ENCODE measurements around the gene NAGPA. TPM values are rescaled to one million over a fixed set of nuclear protein-coding genes. Genes with fewer than 3 reads are reported as not detected.

The NAGPA gene
- total and polyA plus RNA-seq, 8 donors = 3.7 to 10.0 (median 6.6) TPM

GRCh38 chr16:5028950-5029475 lies 4.7 kb downstream of the NAGPA start:
- no peak for TF ChIP-seq CTCF (IDR thresholded peaks at IDR 0.05)
- no peak for DNase-seq
- WGBS, 2 donors = 86 to 92% methylated on average over 18 of the region's 18 CpGs

DNA sequence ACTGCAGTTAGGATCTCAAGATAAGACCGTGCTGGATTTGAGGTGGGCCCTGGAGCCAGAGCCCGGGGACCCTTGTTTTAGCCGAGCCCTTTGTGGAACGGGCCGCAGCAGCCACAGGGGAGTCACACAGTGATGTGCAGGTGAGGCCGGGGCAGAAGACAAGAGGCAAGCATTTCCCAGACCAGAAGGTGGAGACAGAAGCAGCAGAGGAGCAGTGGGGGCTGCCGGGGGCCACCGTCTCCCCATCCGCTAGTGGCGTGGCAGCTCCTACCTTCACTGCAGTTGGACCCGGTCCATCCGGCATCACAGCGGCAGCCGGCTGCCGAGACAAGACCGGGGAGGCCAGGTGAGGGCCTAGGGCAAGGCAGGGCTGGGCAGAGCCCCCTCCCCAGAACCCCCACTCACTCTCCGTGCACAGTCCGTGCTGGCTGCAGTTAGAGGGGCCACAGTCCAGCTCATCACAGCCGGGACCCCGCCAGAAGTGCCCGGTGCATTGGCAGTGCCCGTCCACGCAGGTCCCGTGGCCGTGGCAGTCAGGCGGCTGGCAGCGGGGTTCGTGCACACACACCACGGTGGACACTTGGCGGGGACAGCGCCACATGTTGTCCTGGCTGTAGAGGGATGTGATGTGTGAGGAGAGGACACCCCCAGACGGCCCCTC lies 6.0 kb downstream of the NAGPA start:
- Histone ChIP-seq H3K4me3 (no peak overlapping the region), H3K27ac (no peak overlapping the region), H3K4me1 (peaks cover 0 to 2% (median under 1%) of the 10 kb centered on the region in 3 donors), H3K36me3 (no peaks in the 10 kb centered on the region), H3K9me3 (no peaks in the 10 kb centered on the region), H3K27me3 (no peaks in the 10 kb centered on the region)
- DNase-seq = peak in 1 of 6 donors; percentile 82
- TF ChIP-seq CTCF (IDR thresholded peaks at IDR 0.05) = no peak
- ATAC-seq = no peak
- no peak for FAIRE-seq
- intact Hi-C loops (cut with DNase I) = no loop called here
- WGBS, 2 donors = 93 to 94% methylated on average over 26 to 32 of the region's 32 CpGs

More at GRCh38 chr16:5028950-5029475, 4.7 kb downstream of the NAGPA start:
- no peak overlapping the region for H3K4me3 ChIP-seq
- no peak overlapping the region for H3K27ac ChIP-seq
- intact Hi-C loops (cut with DNase I) = no loop called here
- no peak for FAIRE-seq
- H3K27me3 ChIP-seq = no peaks in the 10 kb centered on the region
- H3K4me1 ChIP-seq = peaks cover under 1 to 6% (median 5%) of the 10 kb centered on the region in 3 donors
- ATAC-seq = no peak
- H3K36me3 ChIP-seq = no peaks in the 10 kb centered on the region
- H3K9me3 ChIP-seq = no peaks in the 10 kb centered on the region

DNA sequence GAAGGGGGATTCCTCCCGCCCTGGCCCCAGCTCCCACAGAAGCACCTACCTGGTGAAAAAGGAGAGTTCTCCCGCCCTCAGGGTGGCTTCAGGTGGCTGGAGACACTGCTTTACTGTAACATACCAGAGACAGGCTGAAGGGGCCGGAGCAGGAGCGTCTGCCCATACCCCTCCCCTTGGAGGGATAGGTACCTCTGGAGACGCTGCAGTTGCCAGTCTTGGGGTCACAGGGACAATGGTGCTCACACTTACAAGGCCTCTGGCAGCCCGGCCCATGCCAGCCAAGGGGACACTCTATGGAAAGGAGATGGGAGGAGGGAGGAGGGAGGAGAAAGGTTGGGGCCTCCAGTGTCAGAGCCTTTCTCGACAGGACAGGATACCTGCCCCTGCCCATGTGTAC lies 6.6 kb downstream of the NAGPA start:
- 90 to 91% methylated on average over 7 of the region's 7 CpGs for WGBS, 2 donors
- no peaks in the 10 kb centered on the region for H3K36me3 ChIP-seq
- no peak overlapping the region for H3K27ac ChIP-seq
- intact Hi-C loops (cut with DNase I) = no loop called here
- H3K4me1 ChIP-seq = no peaks in the 10 kb centered on the region
- H3K27me3 ChIP-seq = no peaks in the 10 kb centered on the region
- no peak overlapping the region for H3K4me3 ChIP-seq
- FAIRE-seq = no peak
- no peaks in the 10 kb centered on the region for H3K9me3 ChIP-seq
- no peak for ATAC-seq
- no peak for TF ChIP-seq CTCF (IDR thresholded peaks at IDR 0.05)
- DNase-seq = no peak

DNA sequence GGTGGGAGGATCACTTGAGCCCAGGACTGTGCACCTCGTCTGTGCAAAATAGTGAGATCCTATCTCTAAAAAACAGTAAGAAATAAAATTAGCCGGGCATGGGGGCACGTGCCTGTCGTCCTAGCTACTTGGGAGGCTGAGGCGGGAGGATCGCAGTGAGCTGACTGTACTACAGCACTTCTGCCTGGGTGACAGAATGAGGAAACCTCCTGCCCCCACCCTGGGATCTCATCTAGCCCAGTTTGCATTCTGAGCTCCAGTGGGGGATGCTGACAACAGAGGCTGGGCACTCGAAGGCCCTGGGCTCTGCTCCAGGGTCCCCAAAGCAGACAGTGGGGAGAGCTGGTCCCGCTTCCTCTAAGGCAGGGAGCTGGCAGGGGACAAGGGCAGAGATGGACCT lies 7.1 kb downstream of the NAGPA start:
- no peaks in the 10 kb centered on the region for H3K27me3 ChIP-seq
- TF ChIP-seq CTCF (IDR thresholded peaks at IDR 0.05) = no peak
- no peak for DNase-seq
- intact Hi-C loops (cut with DNase I) = no loop called here
- H3K27ac ChIP-seq = no peak overlapping the region
- H3K36me3 ChIP-seq = no peaks in the 10 kb centered on the region
- FAIRE-seq = no peak
- no peaks in the 10 kb centered on the region for H3K9me3 ChIP-seq
- H3K4me1 ChIP-seq = no peaks in the 10 kb centered on the region
- WGBS, 2 donors = 86 to 88% methylated on average over 8 of the region's 8 CpGs
- no peak overlapping the region for H3K4me3 ChIP-seq
- ATAC-seq = no peak

GRCh38 chr16:5025171-5025632 lies 8.5 kb downstream of the NAGPA start:
- intact Hi-C loops (cut with DNase I) = no loop called here
- ATAC-seq (peak; percentile 10 to 78 (median 36)), DNase-seq (peak in 4 of 6 donors; percentile 28 to 84 (median 46)), FAIRE-seq (no peak)
- Histone ChIP-seq H3K4me1 (no peaks in the 10 kb centered on the region), H3K9me3 (no peaks in the 10 kb centered on the region), H3K4me3 (no peak overlapping the region), H3K27ac (no peak overlapping the region), H3K36me3 (no peaks in the 10 kb centered on the region), H3K27me3 (no peaks in the 10 kb centered on the region)
- no peak for TF ChIP-seq CTCF (IDR thresholded peaks at IDR 0.05)
- 38 to 41% methylated on average over 17 of the region's 17 CpGs for WGBS, 2 donors
